ENCODE data around the gene HSPB9. TPM values are rescaled to one million over a fixed set of nuclear protein-coding genes. Genes with fewer than 3 reads are reported as not detected.

Gene HSPB9
- total and polyA plus RNA-seq, 2 of the 8 experiments (the other 6 are each of a cell fraction or from before 2014, with no cell fraction given), result 0.27 to 0.30 TPM

GRCh38 chr17:42097691-42098631 lies 24.6 kb upstream of the HSPB9 start, which contains the start of gene ZNF385C:
ZNF385C (minus strand) TSS chr17:42098473; CDS start chr17:42063056, 35,417 bp downstream.
- 25% methylated on average over 31 of the region's 52 CpGs; no CpG with 5 or more reads in 1 of the 2 experiments for WGBS, 2 experiments (ENCODE audit: extremely low coverage in 1 of 2, insufficient coverage in 1 of 2, insufficient read length in 1 of 2, insufficient replicate concordance in 2 of 2, low coverage in 1 of 2, low lambda C conversion rate in 2 of 2, missing lambda C conversion rate in 1 of 2)
- TF ChIP-seq SP1 (IDR thresholded peaks at IDR 0.05; ENCODE audit: low read depth, low read length) (no peak), BCL11A (IDR thresholded peaks at IDR 0.05; ENCODE audit: low read depth in 2 of 2, low read length in 2 of 2) (no peak), MAFK (IDR thresholded peaks at IDR 0.05; ENCODE audit: low read depth, low read length) (no peak), YY1 (IDR thresholded peaks at IDR 0.05; ENCODE audit: low read depth, low read length) (no peak), SAP30 (IDR thresholded peaks at IDR 0.05; ENCODE audit: insufficient read depth, insufficient replicate concordance, low read length) (no peak), TCF12 (IDR thresholded peaks at IDR 0.05; ENCODE audit: low read depth, low read length) (no peak), MAX (IDR thresholded peaks at IDR 0.05) (peak; percentile 91), EZH2 (IDR thresholded peaks at IDR 0.05; ENCODE audit: low read depth, low read length, severe bottlenecking) (peak; percentile 38), ASH2L (IDR thresholded peaks at IDR 0.05; ENCODE audit: low read length) (peak; percentile 29), KDM4A (IDR thresholded peaks at IDR 0.05; ENCODE audit: low read depth, low read length, severe bottlenecking) (peak; percentile 80), TAF1 (IDR thresholded peaks at IDR 0.05; ENCODE audit: low read depth, low read length) (0 out of 2 replicates have a peak, but pooled peaks have one; percentile 34)

More at GRCh38 chr17:42097691-42098631, 24.6 kb upstream of the HSPB9 start, which contains the start of gene ZNF385C:
- H3K27me3 ChIP-seq (replicated peaks in 1 of 4; ENCODE audit: control insufficient read depth in 3 of 4, extremely low read depth in 1 of 4, insufficient read depth in 3 of 4, low read length in 3 of 4), result peaks cover 4 to 22% (median 18%) of the 10 kb centered on the region in 4 experiments
- H2AFZ ChIP-seq (ENCODE audit: low read length), result peak within 1 kb of the TSS; percentile 56
- no peaks in the 10 kb centered on the region for H4K20me1 ChIP-seq (replicated peaks in 1 of 2; ENCODE audit: control insufficient read depth in 1 of 2, insufficient read depth in 2 of 2, low read length in 2 of 2)
- H3K4me3 ChIP-seq (ENCODE audit: extremely low read depth in 1 of 4, insufficient read depth in 2 of 4, low read depth in 3 of 4, low read length in 4 of 4), result peak within 1 kb of the TSS; percentile 25 to 62 (median 28); a peak in 6 of 8 replicates
- no peak within 1 kb of the TSS; the same call in 1 of the 2 replicates for H3K18ac ChIP-seq (ENCODE audit: extremely low read depth, low read length)
- H3K23ac ChIP-seq (ENCODE audit: insufficient read length), result no peak within 1 kb of the TSS
- no peak for FAIRE-seq
- H4K5ac ChIP-seq (ENCODE audit: insufficient read length, low read depth, low read length), result no peak within 1 kb of the TSS
- no peak within 1 kb of the TSS for H3K9ac ChIP-seq (replicated peaks in 1 of 4; ENCODE audit: extremely low read depth in 1 of 4, low read depth in 3 of 4, low read length in 3 of 4)
- H3K56ac ChIP-seq (replicated peaks; ENCODE audit: insufficient read length, low read depth, low read length), result no peak within 1 kb of the TSS
- no peak within 1 kb of the TSS for H2BK5ac ChIP-seq (ENCODE audit: low read depth, low read length)
- no peaks in the 10 kb centered on the region; the same call in 1 of the 2 replicates for H3K79me1 ChIP-seq (ENCODE audit: low read depth, low read length)
- H3K27ac ChIP-seq (ENCODE audit: low read depth, low read length), result no peak within 1 kb of the TSS
- H3K79me2 ChIP-seq (ENCODE audit: control insufficient read depth in 1 of 2, insufficient read depth in 2 of 2, low read length in 2 of 2), result no peaks in the 10 kb centered on the region
- H3K23me2 ChIP-seq (ENCODE audit: low read depth, low read length), result peaks cover 6% of the 10 kb centered on the region; the same call in 1 of the 2 replicates
- H3K14ac ChIP-seq (ENCODE audit: insufficient read length), result no peak within 1 kb of the TSS
- ChIA-PET CTCF (ENCODE audit: partially characterized antibody) (interaction anchor here (0.7 to 39.4 kb wide), 14 partner anchors 11 to 154 kb away, joined by 3 to 1084 read pairs (median 4); partner anchors contain the start of genes DHX58, DNAJC7, HSPB9 and KAT2A), POLR2A (ENCODE audit: partially characterized antibody) (interaction anchor here (0.9 to 1.8 kb wide), 8 partner anchors 10 to 86 kb away, joined by 3 to 8 read pairs (median 4); partner anchors contain the start of gene DNAJC7)
- DNase-seq (ENCODE audit: low read depth in 1 of 2, low spot score in 2 of 2), result peak in 1 of 2 experiments; percentile 73
- H3K4ac ChIP-seq (replicated peaks; ENCODE audit: insufficient read length, low read depth, low read length), result no peak within 1 kb of the TSS
- H3K4me1 ChIP-seq (replicated peaks in 1 of 4; ENCODE audit: control insufficient read depth in 3 of 4, insufficient read depth in 4 of 4, low read length in 3 of 4), result peaks cover 0 to 14% (median 7%) of the 10 kb centered on the region in 4 experiments; a peak in 6 of 7 replicates
- no peaks in the 10 kb centered on the region for H3K9me3 ChIP-seq (ENCODE audit: insufficient read depth in 2 of 2, low read depth in 1 of 2, low read length in 1 of 2)
- H3K36me3 ChIP-seq (ENCODE audit: control insufficient read depth in 2 of 4, insufficient read depth in 4 of 4, low read length in 3 of 4), result no peaks in the 10 kb centered on the region
- H2BK12ac ChIP-seq (ENCODE audit: low read depth, low read length), result no peak within 1 kb of the TSS; the same call in 1 of the 2 replicates
- H2BK20ac ChIP-seq (ENCODE audit: low read length), result no peak within 1 kb of the TSS
- no peak within 1 kb of the TSS for H2BK15ac ChIP-seq (ENCODE audit: low read length)
- peak within 1 kb of the TSS; percentile 85 to 91 for H3K4me2 ChIP-seq (ENCODE audit: insufficient read depth in 1 of 2, low read depth in 2 of 2, low read length in 2 of 2)
- no peak within 1 kb of the TSS for H2BK120ac ChIP-seq (replicated peaks; ENCODE audit: low read depth, low read length)
- no peak within 1 kb of the TSS for H2AK5ac ChIP-seq (ENCODE audit: low read depth, low read length)
- no peak within 1 kb of the TSS for H4K91ac ChIP-seq (replicated peaks; ENCODE audit: insufficient read length, low read length)
- no peak within 1 kb of the TSS for H4K8ac ChIP-seq (ENCODE audit: extremely low read depth, insufficient read depth, low read length)

All from H1 (cell line).